ENCODE data around the gene MACROD2. TPM values are rescaled to one million over a fixed set of nuclear protein-coding genes. Genes with fewer than 3 reads are reported as not detected.

Gene MACROD2
- total RNA-seq, 1 donor from 2014 or later, result 0.23 TPM

GRCh38 chr20:14792915-14793314, 797.6 kb downstream of the MACROD2 start:
- TF ChIP-seq, protein P1, sequence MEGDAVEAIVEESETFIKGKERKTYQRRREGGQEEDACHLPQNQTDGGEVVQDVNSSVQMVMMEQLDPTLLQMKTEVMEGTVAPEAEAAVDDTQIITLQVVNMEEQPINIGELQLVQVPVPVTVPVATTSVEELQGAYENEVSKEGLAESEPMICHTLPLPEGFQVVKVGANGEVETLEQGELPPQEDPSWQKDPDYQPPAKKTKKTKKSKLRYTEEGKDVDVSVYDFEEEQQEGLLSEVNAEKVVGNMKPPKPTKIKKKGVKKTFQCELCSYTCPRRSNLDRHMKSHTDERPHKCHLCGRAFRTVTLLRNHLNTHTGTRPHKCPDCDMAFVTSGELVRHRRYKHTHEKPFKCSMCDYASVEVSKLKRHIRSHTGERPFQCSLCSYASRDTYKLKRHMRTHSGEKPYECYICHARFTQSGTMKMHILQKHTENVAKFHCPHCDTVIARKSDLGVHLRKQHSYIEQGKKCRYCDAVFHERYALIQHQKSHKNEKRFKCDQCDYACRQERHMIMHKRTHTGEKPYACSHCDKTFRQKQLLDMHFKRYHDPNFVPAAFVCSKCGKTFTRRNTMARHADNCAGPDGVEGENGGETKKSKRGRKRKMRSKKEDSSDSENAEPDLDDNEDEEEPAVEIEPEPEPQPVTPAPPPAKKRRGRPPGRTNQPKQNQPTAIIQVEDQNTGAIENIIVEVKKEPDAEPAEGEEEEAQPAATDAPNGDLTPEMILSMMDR (conservative IDR thresholded peaks at IDR 0.05; ENCODE audit: low read depth, low read length), result no peak
- DNase-seq (ENCODE audit: low read depth), result no peak
- no peak overlapping the region for H3K4me3 ChIP-seq (ENCODE audit: low read depth, low read length)

DNA sequence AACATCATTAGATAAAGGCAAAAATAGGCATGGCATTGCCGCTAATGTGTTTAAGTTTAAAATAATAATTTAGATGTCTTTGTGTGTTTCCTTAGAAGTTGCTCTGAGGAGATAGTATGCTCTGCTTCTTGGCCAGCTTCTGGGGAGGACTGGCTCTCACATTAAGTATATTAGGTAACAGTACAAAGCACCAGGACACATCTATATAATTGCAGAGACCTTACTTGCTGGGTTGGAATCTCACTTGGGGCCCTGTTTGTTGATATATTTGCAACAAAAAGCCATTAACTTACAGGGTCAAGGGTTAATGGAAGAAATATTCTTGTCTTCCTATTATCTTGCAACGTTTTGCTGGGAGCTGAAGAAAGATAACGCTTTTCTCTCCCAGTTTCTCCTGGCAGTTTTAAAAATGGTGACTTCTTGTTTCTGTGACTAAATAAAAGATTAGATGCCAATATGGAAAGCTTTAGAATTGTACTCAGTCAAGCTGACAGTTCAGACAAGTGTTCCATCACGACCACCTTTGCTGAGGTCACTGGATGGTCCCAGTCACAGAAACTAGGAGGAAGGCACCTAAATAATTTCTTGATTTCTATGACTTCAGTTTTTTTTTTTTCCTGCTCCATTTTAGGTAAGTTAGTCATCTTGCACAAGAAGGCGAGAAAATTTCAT, 804.4 kb downstream of the MACROD2 start:
- TF ChIP-seq, protein P1 (conservative IDR thresholded peaks at IDR 0.05; ENCODE audit: low read depth, low read length), result no peak
- DNase-seq (ENCODE audit: low read depth), result no peak
- H3K4me3 ChIP-seq (ENCODE audit: low read depth, low read length), result no peak overlapping the region

DNA sequence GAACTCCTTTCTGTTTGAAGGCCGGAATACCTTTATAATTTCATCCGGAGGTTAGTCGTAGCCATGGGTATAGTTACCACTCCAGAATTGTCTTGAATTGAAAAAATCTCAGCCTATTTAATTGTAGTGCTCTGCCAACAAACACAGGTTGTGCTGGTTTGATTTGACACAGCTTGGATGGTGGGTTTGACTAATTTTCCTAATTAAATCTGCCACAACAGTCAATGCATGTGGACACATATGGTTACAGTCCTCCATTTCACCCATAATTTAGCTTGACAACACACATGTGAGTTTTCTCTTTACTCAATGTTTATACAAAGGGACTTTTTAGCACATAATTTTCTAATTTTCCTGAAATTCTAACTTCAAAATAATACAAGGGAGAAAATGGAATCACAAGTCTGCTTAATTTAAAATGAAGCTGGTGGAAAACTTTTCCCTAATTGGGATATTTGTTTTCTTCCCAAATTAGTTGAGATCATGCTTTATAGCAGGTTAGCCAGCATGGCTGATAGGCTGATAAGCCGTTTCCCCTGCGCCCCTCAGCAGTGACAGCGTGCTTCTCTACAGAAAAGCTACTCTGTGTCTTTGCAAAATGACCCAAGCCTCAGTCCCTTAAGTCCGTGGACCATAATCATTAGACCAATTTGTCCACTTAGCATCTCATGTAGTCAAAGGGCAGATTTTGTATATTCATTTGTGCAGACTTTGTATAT, 805.5 kb downstream of the MACROD2 start:
- no peak for DNase-seq (ENCODE audit: low read depth)
- TF ChIP-seq, protein P1 (conservative IDR thresholded peaks at IDR 0.05; ENCODE audit: low read depth, low read length), result no peak

DNA sequence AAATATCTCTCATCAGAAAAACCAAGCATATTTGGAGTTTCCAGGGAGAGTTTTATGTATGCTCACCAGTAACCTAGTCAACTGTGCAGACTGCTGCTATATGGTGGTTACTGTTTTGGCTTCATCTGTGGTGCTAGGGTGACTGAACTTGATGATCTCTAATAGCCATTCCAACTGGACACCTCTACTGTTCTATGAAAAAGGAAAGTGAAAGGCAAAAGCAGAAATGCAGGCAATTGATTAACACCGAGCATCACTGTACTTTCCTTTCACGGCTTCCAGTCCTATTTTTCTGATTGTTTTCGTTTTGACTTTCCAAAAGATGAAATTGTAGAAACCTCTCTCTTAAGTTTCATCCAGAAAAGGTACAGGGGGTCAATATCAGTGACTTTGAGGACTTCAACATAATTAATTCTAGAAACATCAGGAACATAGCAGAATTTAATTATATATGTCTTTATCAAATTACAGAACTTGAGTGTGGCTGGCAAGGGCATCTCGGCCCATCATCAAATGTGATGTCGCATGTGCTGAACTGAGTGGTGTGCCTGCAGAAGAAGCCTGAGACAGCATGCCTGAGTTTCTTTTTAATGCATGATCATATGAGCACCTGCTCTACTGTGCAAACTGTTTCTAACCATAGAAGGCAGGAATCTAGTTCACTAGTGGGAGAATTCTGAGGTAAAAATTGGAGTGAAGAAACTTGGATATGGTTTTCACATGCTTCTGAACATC, 806.4 kb downstream of the MACROD2 start:
- H3K4me3 ChIP-seq (ENCODE audit: low read depth, low read length), result no peak overlapping the region
- DNase-seq (ENCODE audit: low read depth), result no peak
- TF ChIP-seq, protein P1 (conservative IDR thresholded peaks at IDR 0.05; ENCODE audit: low read depth, low read length), result no peak

More for the DNA sequence above, 805.5 kb downstream of the MACROD2 start:
- H3K4me3 ChIP-seq (ENCODE audit: low read depth, low read length), result no peak overlapping the region

DNA sequence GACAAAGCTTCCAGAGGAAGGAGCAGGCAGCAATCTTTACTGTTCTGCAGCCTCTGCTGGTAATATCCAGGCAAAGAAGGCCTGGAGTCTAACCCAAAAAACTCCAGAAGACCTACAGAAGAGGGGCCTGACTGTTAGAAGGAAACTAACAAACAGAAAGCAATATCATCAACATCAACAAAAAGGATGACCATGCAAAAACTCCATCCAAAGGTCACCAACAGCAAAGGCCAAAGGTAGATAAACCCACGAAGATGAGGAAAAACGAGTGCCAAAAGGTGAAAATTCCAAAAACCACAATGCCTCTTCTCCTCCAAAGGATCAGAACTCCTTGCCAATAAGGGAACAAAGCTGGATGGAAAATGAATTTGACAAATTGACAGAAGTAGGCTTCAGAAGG, 811.9 kb downstream of the MACROD2 start:
- no peak overlapping the region for H3K4me3 ChIP-seq (ENCODE audit: low read depth, low read length)
- DNase-seq (ENCODE audit: low read depth), result no peak
- TF ChIP-seq, protein P1 (conservative IDR thresholded peaks at IDR 0.05; ENCODE audit: low read depth, low read length), result no peak

DNA sequence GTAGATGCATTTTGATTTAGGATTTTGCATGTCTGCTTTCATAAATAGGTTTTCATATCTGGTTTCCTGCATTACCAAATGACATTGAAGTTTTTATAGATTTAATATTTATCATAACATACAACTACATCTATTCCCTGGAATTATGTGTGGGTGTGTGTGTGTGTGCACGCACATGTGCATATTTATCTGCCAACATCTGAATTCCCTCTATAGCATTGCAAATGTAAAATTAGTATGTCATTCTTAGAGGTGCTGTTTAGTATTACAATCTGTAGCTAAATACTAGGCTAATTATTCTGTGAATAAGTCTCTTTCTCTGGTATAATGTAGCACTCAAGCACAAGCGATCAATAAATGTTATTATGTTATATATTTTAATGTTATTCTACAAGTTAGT, 820.0 kb downstream of the MACROD2 start:
- TF ChIP-seq, protein P1 (conservative IDR thresholded peaks at IDR 0.05; ENCODE audit: low read depth, low read length), result no peak
- no peak for DNase-seq (ENCODE audit: low read depth)
- no peak overlapping the region for H3K4me3 ChIP-seq (ENCODE audit: low read depth, low read length)

Data from epithelial cell of proximal tubule (primary cell).